T-helper 1 cell (primary cell): ENCODE results near the gene ADGRV1.
"Not testable (repeated sequence)": the region's sequence is repeated elsewhere in the genome, so short reads cannot be mapped to it uniquely, and the experiment has no call there.

Experiments
- DNase-seq, 5 donors: peaks; one replicate each; pipeline ENCODE4 v3.0.0-alpha.2; 2012 to 2020

The ADGRV1 gene

GRCh38 chr5:91012867-91013266 lies 454.3 kb downstream of the ADGRV1 start:
- not testable (repeated sequence) for DNase-seq

DNA sequence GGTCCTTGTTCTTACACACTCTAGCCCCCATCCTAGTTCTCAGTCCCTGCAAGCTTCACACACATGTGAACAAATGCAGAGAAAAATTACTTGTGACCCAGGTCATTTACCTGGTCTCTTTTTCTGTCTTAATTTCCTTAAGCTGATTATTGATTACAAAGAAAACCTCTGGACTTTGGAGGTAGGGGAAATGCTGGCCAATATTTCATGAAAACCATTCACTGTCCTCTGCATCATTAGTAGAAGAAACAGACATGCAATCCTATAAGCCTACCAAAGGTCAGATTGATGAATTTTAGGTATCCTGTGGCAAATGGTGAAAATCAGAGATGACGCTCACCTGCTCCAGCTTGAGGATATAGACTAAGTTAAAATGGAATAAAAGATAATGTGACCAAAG lies 457.7 kb downstream of the ADGRV1 start:
- no peak for DNase-seq

DNA sequence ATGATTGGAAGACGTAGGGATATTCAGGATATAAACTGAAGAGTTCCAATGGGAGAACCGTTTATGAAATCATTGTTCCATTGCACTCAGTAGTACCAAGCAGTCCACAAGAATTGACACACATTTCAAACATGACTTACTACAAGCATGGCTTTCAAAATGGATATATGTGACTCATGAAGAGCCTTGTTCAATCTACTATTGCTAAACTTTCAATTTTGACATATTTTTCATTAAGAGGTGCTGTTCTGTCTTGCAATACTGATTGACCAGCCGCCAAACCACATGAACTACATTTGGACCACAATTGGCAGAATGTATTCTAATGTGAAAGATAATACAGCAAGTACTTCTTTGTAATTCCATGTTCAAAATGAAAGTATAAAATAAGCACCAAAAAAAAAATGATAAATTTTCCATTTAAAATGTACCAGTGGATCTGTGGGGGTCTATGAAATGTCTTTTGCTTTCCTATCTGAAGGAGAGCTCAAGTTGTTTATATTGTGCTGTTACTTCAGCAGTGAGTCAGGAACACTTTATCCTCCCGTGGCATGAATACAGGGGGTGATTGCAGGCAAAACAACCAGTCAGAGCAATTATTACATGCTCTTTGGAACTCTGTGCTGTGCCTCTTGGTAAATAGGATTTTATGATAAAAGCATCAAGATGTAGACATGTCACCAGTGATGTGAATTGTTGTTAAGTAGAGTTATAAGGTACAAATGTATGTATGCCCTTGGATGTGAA lies 458.5 kb downstream of the ADGRV1 start:
- DNase-seq, result no peak

DNA sequence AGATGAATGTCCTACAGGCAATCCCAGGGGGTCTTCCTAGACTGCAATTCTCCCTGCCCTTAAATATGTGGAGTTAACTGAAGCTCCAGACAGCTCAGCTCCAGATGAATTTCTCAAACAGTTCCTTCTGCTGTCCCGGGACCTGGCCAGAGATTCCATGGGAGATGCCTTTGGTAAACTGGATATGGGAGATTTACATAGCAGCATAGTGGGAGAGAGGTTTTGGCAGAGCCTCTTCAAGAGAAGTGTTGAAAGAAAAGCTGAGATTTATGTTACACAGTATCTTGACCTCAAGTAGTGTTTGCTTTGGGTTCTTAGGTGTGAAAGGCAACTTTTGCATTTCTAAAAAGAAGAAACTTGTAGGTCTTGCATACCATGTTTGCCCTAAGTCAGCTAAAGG lies 459.6 kb downstream of the ADGRV1 start:
- no peak for DNase-seq

DNA sequence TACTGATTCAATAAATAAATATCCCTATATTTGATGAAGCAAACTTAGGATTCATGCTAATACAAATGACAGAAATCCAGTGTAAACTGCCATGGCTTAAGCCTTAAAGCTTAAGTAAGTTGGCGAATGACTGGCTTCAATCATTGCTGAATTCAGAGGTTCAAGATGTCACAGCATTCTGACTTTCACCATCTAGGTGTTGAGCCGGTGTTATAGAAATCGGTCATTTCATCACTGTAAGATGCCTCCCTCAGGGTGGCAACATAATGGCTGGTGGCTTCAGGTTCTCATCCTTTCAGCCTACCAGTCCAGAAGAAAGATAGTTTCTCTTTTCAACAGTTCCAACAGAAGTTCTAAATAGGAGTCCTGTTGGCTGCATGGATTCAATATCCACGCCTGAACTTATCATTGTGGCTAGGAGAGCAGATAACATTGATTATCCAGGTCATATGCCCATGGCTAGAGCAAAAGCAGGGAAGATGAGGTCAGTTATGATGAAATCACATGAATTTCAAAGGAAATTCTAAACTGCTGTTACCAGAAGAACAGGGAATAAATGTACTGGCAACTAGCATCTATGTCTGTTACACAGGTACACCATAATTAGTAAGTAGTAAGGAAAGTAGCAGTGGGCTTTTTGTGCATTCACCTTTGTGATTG lies 460.2 kb downstream of the ADGRV1 start:
- no peak for DNase-seq

GRCh38 chr5:91020065-91020800 lies 461.6 kb downstream of the ADGRV1 start:
- DNase-seq, result no peak

DNA sequence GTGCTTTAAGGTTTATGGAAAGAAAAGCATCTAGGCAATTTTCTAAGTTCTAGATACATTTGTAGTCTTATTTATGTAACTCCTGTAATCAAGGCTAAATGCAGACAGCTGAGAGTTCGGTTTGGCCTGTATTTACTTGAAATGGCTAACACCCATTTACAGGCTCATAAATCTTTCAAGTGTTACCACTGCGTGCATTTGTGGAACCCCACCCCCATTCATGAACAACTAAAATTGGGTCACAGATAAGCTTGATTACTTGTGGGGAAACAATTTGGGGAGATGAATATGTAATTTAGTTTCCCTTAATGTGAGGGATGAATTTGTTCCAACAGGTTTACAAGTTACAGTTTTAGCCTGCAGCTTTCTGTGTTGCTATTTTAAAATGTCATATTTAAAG lies 463.9 kb downstream of the ADGRV1 start:
- no peak for DNase-seq

DNA sequence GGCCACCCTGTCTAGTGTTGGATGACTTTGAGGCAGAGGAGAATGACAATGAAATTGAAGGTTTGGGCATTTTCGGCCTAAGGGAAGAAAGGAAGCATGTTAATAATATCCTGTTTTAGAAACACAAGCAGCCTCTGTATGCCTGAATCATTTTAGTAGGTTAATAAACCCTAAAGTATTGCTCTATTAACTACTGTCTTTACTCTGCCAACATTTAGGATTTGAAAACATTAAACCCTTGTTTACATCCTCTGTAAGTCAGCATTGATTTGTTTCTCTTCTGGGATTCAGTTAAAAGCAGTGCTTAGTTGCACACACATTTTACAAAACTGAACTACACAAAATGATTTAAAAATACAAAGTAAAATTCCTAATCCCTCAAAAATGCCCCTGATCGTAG lies 465.6 kb downstream of the ADGRV1 start:
- DNase-seq, result no peak

- DNase-seq, result no peak
Observed at GRCh38 chr5:91024727-91025126, 466.1 kb downstream of the ADGRV1 start.

GRCh38 chr5:91025449-91025848 lies 466.9 kb downstream of the ADGRV1 start:
- no peak for DNase-seq

DNA sequence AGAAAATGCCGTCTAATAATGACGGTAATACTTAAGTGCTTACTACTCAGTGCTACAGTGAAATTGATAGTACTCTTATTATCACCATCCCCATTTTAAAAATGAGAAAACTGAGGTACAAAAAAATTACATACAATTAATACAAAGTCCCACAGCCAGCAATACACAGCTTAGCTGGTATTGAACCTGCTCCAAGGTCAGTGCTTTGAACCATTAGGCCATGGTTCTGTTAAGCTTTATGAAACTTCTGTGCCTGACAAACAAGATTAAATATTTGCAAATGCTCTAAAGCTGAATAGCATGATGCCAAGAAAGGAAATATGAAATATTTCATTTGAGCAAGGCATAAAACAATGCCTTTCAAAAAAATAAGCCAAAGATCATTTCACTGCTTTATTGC lies 467.4 kb downstream of the ADGRV1 start:
- no peak for DNase-seq

GRCh38 chr5:91026466-91026865 lies 467.9 kb downstream of the ADGRV1 start:
- no peak for DNase-seq

GRCh38 chr5:91027405-91028139 lies 469.0 kb downstream of the ADGRV1 start:
- no peak for DNase-seq

DNA sequence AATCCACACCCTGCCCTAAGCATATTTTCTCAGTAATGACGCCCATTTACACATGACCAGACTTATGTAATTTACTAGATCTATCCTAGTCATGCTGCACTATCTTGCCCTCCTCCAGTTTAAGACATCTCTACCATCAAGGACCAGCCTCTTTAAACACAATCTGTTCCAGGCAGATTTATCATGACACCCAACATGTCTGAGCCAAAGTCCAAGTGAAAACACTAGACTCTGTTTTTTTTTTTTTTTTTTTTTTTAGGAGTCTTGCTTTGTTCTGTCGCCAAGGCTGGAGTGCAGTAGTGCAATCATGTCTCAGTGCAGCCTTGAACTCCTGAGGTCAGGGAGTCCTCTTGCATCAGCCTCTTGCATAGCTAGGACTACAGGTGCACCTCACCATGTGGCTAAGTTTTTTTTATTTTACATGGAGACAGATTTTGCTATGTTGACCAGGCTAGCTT lies 469.9 kb downstream of the ADGRV1 start:
- no peak for DNase-seq

- DNase-seq, result no peak
Observed at GRCh38 chr5:91030521-91031401, 472.2 kb downstream of the ADGRV1 start.

DNA sequence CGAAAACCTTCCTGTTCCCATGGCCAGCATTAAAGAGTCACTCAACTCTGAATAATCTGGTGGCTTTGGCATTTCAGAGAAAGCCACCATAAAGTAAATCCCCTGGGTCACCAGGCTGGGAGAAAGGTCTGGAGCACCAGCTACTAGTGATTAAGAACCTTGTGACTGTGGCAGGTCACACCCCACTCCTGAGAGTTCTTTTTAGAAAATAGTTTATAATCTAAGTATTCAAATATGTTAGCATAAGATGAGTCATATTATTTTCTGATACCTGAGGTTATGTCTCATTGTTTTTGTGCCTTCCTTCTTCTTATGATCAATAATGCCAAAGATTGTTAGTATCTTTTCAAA lies 472.8 kb downstream of the ADGRV1 start:
- DNase-seq, result no peak

DNA sequence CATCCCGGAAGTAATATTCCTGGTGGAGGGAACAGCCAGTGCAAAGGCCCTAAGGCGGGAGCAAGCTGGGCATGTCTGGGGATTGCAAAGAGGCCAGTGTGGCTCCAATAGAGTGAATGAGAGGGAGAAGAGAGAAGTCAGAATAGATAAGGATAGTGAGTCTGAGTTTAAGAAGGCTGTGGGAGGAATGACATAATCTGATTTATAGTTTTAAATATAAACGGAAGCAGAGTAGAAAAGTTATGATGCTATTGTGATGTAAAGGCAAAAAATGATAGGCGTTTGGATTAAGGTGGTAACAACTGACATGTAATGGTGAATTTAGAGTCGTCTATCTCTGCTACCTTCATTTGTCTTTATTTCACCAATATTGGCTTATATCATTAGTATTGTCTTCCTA lies 473.5 kb downstream of the ADGRV1 start:
- DNase-seq, result no peak

- no peak for DNase-seq
Observed at GRCh38 chr5:91033370-91033769, 474.8 kb downstream of the ADGRV1 start.

DNA sequence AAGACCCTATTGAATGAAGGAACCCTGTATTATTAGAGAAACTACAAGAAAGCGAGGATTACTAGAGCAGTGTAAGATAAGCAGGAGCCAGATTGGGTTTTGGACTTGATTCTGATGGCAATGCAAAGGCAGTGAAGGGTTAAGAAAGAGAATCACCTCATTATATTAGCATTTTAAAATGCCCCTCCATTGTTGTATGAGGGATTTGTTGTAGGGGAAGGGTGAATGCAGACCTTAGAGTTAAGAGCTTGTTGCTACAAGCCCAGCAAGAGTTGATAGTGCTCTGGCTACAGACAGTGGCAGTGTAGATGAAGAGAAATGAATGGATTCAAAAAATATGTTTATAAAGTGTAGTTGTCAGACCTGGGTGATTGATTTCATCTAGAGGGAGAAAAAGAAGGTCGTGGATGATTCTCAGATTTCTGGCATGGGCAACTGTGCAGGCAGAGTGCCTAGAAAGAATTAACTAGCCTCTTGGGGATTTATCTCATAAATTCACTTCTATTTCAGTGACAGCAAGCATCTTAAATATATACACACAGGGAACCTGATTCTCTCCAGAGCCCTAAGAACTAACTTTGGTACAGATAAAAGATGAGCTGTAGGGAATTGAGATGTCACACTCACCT lies 479.7 kb downstream of the ADGRV1 start:
- DNase-seq, result no peak

DNA sequence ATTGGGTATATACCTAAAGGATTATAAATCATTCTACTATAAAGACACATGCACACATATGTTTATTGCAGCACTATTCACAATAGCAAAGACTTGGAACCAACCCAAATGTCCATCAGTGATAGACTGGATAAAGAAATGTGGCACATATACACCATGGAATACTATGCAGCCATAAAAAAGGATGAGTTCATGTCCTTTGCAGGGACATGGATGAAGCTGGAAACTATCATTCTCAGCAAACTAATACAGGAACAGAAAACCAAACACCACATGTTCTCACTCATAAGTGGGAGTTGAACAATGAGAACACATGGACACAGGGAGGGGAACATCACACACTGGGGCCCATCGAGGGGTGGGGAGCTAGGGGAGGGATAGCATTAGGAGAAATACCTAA lies 482.5 kb downstream of the ADGRV1 start:
- not testable (repeated sequence) for DNase-seq

- no peak for DNase-seq
Observed at GRCh38 chr5:91042247-91042935, 483.8 kb downstream of the ADGRV1 start.
